ENCODE data around the gene CACNA1I. TPM values are rescaled to one million over a fixed set of nuclear protein-coding genes. Genes with fewer than 3 reads are reported as not detected.

Gene CACNA1I
- total RNA-seq, 1 donor from 2014 or later = 0.11 TPM

- no peaks in the 10 kb centered on the region for H3K4me1 ChIP-seq (ENCODE audit: insufficient read depth, low read length)
- H3K79me2 ChIP-seq (ENCODE audit: insufficient read depth, low read length) = no peaks in the 10 kb centered on the region
- no peak overlapping the region for H3K27ac Mint-ChIP-seq (ENCODE audit: unreplicated experiment)
- no peaks in the 10 kb centered on the region for H3K36me3 ChIP-seq (ENCODE audit: insufficient read depth, low read length)
- H3K36me3 Mint-ChIP-seq (ENCODE audit: low read depth, unreplicated experiment) = no peaks in the 10 kb centered on the region
- DNase-seq (ENCODE audit: low read depth) (no peak), FAIRE-seq (no peak)
- no peaks in the 10 kb centered on the region for H3K9me3 ChIP-seq (ENCODE audit: insufficient read depth, low read depth, low read length)
- H3K27me3 Mint-ChIP-seq (ENCODE audit: low read depth, unreplicated experiment) = peaks cover 49% of the 10 kb centered on the region
- peaks cover 22% of the 10 kb centered on the region for H3K27me3 ChIP-seq (ENCODE audit: insufficient read depth, low read length)
- no peak overlapping the region for H3K9ac ChIP-seq (ENCODE audit: low read length)
- no peaks in the 10 kb centered on the region for H4K20me1 ChIP-seq (ENCODE audit: insufficient read depth, low read length)
- H2AFZ ChIP-seq (ENCODE audit: low read depth, low read length) = no peak overlapping the region
- no peak overlapping the region for H3K27ac ChIP-seq (ENCODE audit: low read depth, low read length)
- TF ChIP-seq, protein P1, sequence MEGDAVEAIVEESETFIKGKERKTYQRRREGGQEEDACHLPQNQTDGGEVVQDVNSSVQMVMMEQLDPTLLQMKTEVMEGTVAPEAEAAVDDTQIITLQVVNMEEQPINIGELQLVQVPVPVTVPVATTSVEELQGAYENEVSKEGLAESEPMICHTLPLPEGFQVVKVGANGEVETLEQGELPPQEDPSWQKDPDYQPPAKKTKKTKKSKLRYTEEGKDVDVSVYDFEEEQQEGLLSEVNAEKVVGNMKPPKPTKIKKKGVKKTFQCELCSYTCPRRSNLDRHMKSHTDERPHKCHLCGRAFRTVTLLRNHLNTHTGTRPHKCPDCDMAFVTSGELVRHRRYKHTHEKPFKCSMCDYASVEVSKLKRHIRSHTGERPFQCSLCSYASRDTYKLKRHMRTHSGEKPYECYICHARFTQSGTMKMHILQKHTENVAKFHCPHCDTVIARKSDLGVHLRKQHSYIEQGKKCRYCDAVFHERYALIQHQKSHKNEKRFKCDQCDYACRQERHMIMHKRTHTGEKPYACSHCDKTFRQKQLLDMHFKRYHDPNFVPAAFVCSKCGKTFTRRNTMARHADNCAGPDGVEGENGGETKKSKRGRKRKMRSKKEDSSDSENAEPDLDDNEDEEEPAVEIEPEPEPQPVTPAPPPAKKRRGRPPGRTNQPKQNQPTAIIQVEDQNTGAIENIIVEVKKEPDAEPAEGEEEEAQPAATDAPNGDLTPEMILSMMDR (IDR thresholded peaks at IDR 0.05; ENCODE audit: insufficient read depth, low read depth, low read length) = no peak
- no peak for TF ChIP-seq EZH2 (IDR thresholded peaks at IDR 0.05; ENCODE audit: insufficient read depth, low read length)
- H3K9me3 Mint-ChIP-seq (ENCODE audit: unreplicated experiment) = no peaks in the 10 kb centered on the region
- no peak overlapping the region for H3K4me2 ChIP-seq (ENCODE audit: low read length)
- peaks cover 3% of the 10 kb centered on the region for H3K4me1 Mint-ChIP-seq (ENCODE audit: low read depth, unreplicated experiment)
- no peak overlapping the region for H3K4me3 ChIP-seq (ENCODE audit: insufficient read depth, low read depth, low read length)
- no peak overlapping the region for H3K4me3 Mint-ChIP-seq (ENCODE audit: unreplicated experiment)
Observed at GRCh38 chr22:39716534-39716933, 146.0 kb downstream of the CACNA1I start.

DNA sequence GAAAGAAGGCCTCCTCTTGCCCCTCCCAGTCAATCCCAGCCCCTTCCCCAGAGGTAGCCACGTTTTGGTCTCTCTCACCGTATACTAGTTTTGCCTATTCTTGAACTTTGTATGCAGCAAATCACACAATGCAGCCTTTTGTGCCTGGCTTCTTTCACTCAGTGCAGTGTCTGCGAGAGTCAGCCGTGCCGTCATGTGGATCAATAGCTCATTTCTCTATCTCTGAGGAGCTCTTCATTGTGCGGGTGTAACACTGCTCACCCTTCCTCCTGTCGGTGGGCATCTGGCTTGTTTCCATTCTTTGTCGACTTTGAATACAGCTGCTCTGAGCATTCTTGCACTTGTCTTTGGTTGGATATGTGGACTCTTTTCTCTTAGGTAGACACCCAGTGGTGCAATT lies 146.5 kb downstream of the CACNA1I start:
- Histone ChIP-seq H3K4me2 (ENCODE audit: low read length) (no peak overlapping the region), H3K9ac (ENCODE audit: low read length) (no peak overlapping the region), H4K20me1 (ENCODE audit: insufficient read depth, low read length) (no peaks in the 10 kb centered on the region), H3K4me3 (ENCODE audit: insufficient read depth, low read depth, low read length) (no peak overlapping the region), H3K27me3 (ENCODE audit: insufficient read depth, low read length) (peaks cover 25% of the 10 kb centered on the region), H3K4me1 (ENCODE audit: insufficient read depth, low read length) (no peaks in the 10 kb centered on the region), H3K9me3 (ENCODE audit: insufficient read depth, low read depth, low read length) (no peaks in the 10 kb centered on the region), H3K36me3 (ENCODE audit: insufficient read depth, low read length) (no peaks in the 10 kb centered on the region), H2AFZ (ENCODE audit: low read depth, low read length) (no peak overlapping the region), H3K27ac (ENCODE audit: low read depth, low read length) (no peak overlapping the region), H3K79me2 (ENCODE audit: insufficient read depth, low read length) (no peaks in the 10 kb centered on the region)
- H3K4me3 Mint-ChIP-seq (ENCODE audit: unreplicated experiment) = no peak overlapping the region
- H3K36me3 Mint-ChIP-seq (ENCODE audit: low read depth, unreplicated experiment) = no peaks in the 10 kb centered on the region
- peaks cover 3% of the 10 kb centered on the region for H3K4me1 Mint-ChIP-seq (ENCODE audit: low read depth, unreplicated experiment)
- DNase-seq (ENCODE audit: low read depth) = no peak
- no peaks in the 10 kb centered on the region for H3K9me3 Mint-ChIP-seq (ENCODE audit: unreplicated experiment)
- TF ChIP-seq EZH2 (IDR thresholded peaks at IDR 0.05; ENCODE audit: insufficient read depth, low read length) = no peak
- TF ChIP-seq, protein P1 (IDR thresholded peaks at IDR 0.05; ENCODE audit: insufficient read depth, low read depth, low read length) = no peak
- no peak overlapping the region for H3K27ac Mint-ChIP-seq (ENCODE audit: unreplicated experiment)
- FAIRE-seq = no peak
- H3K27me3 Mint-ChIP-seq (ENCODE audit: low read depth, unreplicated experiment) = peaks cover 48% of the 10 kb centered on the region

DNA sequence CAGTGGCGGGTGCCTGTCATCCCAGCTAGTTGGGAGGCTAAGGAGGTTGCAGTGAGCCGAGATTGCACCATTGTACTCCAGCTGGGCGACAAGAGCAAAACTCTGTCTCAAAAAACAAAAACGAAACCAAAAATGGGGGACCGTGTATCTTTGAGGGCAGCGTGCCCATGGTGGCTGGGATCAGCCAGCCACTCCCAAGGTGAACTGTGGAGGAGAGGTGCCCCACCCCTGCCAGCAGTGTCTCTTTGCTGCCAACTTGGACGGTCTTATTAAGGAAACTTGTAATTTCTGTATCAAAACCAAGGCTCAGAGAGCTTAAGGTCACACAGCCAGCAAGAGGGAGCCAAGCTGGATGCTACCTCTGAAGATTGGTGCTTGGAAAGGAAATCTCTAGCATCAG lies 147.7 kb downstream of the CACNA1I start:
- Histone ChIP-seq H3K4me2 (ENCODE audit: low read length) (no peak overlapping the region), H2AFZ (ENCODE audit: low read depth, low read length) (no peak overlapping the region), H3K27me3 (ENCODE audit: insufficient read depth, low read length) (peaks cover 24% of the 10 kb centered on the region), H3K4me3 (ENCODE audit: insufficient read depth, low read depth, low read length) (no peak overlapping the region), H4K20me1 (ENCODE audit: insufficient read depth, low read length) (no peaks in the 10 kb centered on the region), H3K9me3 (ENCODE audit: insufficient read depth, low read depth, low read length) (no peaks in the 10 kb centered on the region), H3K4me1 (ENCODE audit: insufficient read depth, low read length) (no peaks in the 10 kb centered on the region), H3K27ac (ENCODE audit: low read depth, low read length) (no peak overlapping the region), H3K36me3 (ENCODE audit: insufficient read depth, low read length) (no peaks in the 10 kb centered on the region), H3K79me2 (ENCODE audit: insufficient read depth, low read length) (no peaks in the 10 kb centered on the region), H3K9ac (ENCODE audit: low read length) (no peak overlapping the region)
- TF ChIP-seq, protein P1 (IDR thresholded peaks at IDR 0.05; ENCODE audit: insufficient read depth, low read depth, low read length) = no peak
- TF ChIP-seq EZH2 (IDR thresholded peaks at IDR 0.05; ENCODE audit: insufficient read depth, low read length) = no peak
- H3K9me3 Mint-ChIP-seq (ENCODE audit: unreplicated experiment) = no peaks in the 10 kb centered on the region
- H3K4me3 Mint-ChIP-seq (ENCODE audit: unreplicated experiment) = no peak overlapping the region
- H3K36me3 Mint-ChIP-seq (ENCODE audit: low read depth, unreplicated experiment) = no peaks in the 10 kb centered on the region
- H3K4me1 Mint-ChIP-seq (ENCODE audit: low read depth, unreplicated experiment) = peaks cover 3% of the 10 kb centered on the region
- DNase-seq (ENCODE audit: low read depth) = no peak
- no peak overlapping the region for H3K27ac Mint-ChIP-seq (ENCODE audit: unreplicated experiment)
- FAIRE-seq = no peak
- H3K27me3 Mint-ChIP-seq (ENCODE audit: low read depth, unreplicated experiment) = peaks cover 42% of the 10 kb centered on the region

All from astrocyte (in vitro differentiated cells and primary cell).